NCI-H1105 (cell line): Measurements from ENCODE around the gene ABCF2.

Experiments
- DNase-seq: peaks from one replicate; lab custom pipeline; 2025; lab: John Stamatoyannopoulos, UW

ABCF2 gene

GRCh38 chr7:151173386-151174245 lies 53.4 kb downstream of the ABCF2 start:
- DNase-seq, result no peak

- peak; percentile 50 for DNase-seq
Observed at GRCh38 chr7:151172273-151173141, 54.5 kb downstream of the ABCF2 start.

GRCh38 chr7:151168787-151169162 lies 58.2 kb downstream of the ABCF2 start:
- DNase-seq, result no peak

- peak; percentile 7 for DNase-seq
Observed at GRCh38 chr7:151168003-151168786, 58.8 kb downstream of the ABCF2 start.

- peak; percentile 28 for DNase-seq
Observed at GRCh38 chr7:151167197-151167961, 59.6 kb downstream of the ABCF2 start, which contains the start of gene GBX1. GBX1 (minus strand) TSS chr7:151167694; CDS start chr7:151167548, 146 bp downstream.

- DNase-seq, result no peak
Observed at GRCh38 chr7:151166629-151167196, 60.3 kb downstream of the ABCF2 start.
